AG09309 (cell line): ENCODE data around the gene COMT.
A peak's percentile ranks its signal among the peaks of the same experiment; 100 is the strongest.

Source experiments
- DNase-seq: peaks from one replicate; pipeline ENCODE4 v3.0.0-alpha.2; 2010; ENCODE audit warnings: low read depth
- H3K4me3 ChIP-seq: 2 replicates; pipeline ENCODE4 v1.5.1; 2011; ENCODE audit warnings: mild to moderate bottlenecking, low read depth, low read length, moderate library complexity; ENCODE audit not compliant: control insufficient read depth
- CTCF ChIP-seq: IDR thresholded peaks from 2 replicates; pipeline ENCODE4 v1.5.1; 2011; ENCODE audit warnings: mild to moderate bottlenecking, low read depth, low read length, inconsistent platforms; ENCODE audit not compliant: insufficient read depth, control insufficient read depth; ENCODE audit errors: missing control alignments

The COMT gene

GRCh38 chr22:19951346-19951745 is 9.8 kb downstream of the COMT start:
- no peak overlapping the region for H3K4me3 ChIP-seq
- no peak for TF ChIP-seq CTCF
- DNase-seq, result no peak

- H3K4me3 ChIP-seq, result no peak overlapping the region
- DNase-seq, result no peak
- no peak for TF ChIP-seq CTCF
Observed at GRCh38 chr22:19955241-19956128, 13.9 kb downstream of the COMT start.

GRCh38 chr22:19957445-19957844 is 15.9 kb downstream of the COMT start:
- H3K4me3 ChIP-seq, result no peak overlapping the region
- no peak for DNase-seq
- TF ChIP-seq CTCF, result no peak

- H3K4me3 ChIP-seq, result no peak overlapping the region
- TF ChIP-seq CTCF, result no peak
- peak; percentile 44 for DNase-seq
Observed at GRCh38 chr22:19958083-19959042, 16.8 kb downstream of the COMT start.

- no peak overlapping the region for H3K4me3 ChIP-seq
- no peak for TF ChIP-seq CTCF
- no peak for DNase-seq
Observed at GRCh38 chr22:19959043-19959586, 17.5 kb downstream of the COMT start.
